GM21576 (cell line): Measurements from ENCODE around the gene NRXN3.

ENCODE experiments used
- ATAC-seq: cut with Tn5 transposase; IDR thresholded peaks from one replicate; pipeline ENCODE4 v1.9.1; 2021; ENCODE audit warnings: mild to moderate bottlenecking, moderate library complexity; ENCODE audit not compliant: unreplicated experiment

Gene NRXN3

DNA sequence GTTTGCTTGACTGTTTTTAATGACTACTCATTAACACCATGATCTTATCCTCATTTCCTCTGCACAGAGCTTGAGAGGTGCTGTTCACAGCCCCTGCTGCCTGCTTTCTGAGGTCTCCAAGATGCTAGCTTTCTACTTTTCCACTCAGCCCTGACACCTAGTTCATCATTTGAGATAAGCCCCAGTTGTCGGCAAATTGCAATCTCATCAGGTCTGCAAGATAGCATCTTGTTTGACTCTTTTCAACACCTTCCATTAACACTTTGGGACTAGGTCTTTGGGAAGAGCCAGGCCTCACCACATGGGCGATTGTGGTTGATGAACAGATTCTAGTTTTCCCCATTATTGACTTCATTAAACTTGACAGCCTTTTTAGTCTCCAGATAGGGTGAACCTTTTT, 1136.4 kb downstream of the NRXN3 start:
- ATAC-seq = no peak

DNA sequence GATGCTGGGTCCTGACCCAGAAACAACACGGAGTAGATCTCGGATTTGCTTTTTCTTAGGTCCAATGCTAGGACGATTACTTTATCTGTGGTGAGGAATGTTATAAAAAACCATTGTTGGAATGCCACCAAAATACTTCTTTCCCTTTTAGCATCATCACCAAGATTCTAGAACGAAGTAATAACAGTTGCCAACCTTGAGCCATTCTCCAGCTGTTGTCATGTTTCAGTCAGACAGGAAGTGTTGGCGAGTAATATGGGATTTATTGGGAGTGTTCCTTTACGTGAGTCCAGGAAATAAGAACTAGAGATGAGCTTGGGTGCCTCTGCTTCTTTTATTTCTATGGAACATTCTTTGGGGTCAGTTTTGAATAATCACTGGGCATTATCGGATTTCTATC, 1148.2 kb downstream of the NRXN3 start:
- no peak for ATAC-seq

DNA sequence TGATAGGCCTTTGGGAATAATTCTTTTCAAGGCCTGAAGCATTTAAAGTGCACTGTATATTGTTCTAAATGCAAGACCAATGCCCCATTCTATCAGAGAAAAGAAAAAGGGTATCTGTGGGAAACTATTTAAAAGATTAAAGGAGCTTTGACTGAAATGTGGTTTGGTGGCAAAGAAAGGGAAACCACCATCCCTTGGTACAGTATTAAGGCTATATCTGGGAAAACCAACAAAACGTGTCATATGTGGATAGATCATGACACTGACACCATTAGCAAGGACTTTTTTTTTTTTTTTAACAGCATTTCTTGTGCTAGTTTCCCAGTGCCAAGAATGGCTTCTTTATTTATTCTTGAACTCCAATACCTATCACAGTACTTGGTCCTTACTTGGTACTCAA, 1150.4 kb downstream of the NRXN3 start:
- no peak for ATAC-seq

DNA sequence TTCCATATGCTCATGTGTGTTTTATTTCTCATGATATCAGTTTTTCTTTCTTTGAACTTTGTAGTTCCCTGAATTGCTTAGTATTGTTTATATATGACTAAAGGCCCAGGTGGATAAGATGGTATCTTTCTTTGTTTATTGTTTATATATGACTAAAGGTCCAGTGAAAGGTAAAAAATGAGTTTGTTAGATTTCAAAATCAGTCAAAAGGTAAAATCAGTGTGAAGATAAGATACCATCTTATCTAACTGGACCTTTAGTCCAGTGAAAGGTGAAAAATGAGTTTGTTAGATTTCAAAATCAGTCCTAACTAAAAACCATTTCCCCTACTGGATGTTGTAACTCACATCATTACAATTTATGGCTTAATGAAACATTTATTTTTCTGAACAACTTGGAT, 1150.9 kb downstream of the NRXN3 start:
- ATAC-seq = no peak

DNA sequence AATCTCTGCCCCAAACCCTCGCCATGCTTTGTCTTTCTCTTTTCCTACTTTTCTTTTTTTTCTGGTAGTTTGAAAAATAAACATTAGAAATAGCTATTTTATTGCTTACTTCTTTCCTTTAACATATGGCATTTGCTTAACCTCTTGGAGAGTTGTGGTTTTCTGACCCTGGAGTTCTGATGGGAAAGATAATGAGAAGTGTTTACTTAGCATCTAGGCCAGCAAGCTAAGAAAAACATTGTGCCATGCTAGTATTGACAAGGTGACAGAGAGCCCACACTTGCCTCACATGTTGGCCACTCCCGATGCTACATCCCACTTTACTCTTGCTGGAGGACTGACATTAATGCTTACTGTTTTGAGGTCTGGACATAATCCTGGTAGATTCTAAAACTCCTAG, 1154.9 kb downstream of the NRXN3 start:
- no peak for ATAC-seq

DNA sequence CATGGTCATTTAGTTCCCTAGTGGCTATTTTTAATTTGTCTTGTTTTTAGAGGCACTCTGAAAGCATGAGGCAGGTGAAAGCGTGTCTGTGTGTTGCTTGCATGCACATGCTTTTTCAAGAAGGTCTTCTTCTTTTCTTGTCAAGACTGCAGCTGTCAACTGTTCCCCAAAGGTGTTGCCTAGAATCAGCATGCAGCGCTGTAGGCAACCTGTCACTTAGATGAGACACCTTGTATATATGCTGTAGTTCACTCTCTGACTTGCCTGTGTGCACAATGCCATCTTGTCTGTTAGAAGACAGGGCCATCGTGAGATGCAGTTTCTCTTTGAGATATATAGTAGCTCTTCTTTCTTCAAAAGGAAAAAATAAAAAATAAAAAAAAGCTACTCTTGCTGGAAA, 1155.4 kb downstream of the NRXN3 start:
- no peak for ATAC-seq

DNA sequence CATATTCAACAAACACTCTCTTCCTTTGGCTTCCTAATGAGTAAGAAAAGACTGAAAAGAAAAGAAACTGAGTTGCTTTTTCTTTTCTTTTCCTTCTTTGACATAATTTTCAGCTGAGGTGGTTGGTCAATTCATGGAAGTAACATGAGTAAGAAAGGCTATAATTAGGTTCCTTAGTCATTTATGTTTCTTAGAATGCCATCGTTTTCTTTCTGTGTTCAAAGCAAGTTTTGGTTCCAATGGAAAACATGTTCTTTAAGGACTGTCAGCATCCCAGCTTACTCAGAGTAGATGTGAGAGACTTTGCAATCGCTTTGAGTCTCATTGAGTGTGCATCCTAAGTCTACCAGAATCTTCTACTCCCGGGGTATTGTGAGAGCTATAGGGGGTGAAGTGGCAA, 1158.7 kb downstream of the NRXN3 start:
- no peak for ATAC-seq

DNA sequence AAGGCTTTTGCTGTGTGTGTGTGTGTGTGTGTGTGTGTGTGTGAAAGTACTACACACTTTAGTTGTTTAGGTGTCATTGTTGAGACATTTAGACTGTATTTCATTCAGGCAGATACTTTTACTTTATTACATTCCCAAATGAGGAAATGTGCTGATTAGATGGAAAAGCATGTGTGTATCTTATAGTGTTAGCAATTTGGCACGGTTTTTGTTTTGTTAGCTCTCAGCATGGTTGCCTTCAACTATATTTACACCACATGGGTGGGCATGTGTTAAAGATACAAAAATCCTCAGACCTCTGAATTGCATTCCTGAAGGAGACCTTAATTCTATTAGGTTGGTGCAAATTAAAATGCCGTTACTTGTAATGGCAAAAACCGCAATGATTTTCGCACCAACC, 1161.7 kb downstream of the NRXN3 start:
- ATAC-seq = no peak

DNA sequence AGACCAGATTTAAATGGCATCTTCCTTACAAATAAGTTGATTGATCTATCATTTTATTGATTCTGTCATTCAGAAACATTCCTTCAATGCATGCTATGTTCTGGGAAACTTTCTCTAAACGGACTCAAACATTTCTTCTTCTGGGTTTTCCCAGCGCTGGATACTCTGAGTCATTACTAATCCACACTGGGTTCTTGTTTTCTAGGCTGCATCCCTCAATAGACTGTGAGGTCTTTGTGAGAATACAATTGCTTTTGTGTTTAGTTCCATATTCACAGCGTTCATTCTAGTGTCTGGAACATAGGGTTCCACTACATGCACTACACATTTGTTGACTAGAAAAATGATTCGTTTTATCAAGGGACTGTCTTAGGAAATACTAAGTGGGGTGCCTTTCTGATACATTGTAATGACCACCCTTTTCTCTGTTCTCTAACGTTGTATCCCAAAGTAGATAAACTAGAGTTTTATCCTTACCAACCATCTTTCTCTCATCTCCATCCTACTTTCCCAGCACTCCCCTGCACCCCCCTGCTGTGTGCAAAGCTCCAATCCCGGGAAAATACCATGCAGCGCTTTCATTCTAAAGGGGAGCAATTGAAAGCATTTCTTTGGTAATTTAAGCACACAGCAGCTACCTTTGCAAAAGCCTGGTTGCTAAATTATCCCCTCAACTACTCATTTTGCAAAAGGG, 1162.5 kb downstream of the NRXN3 start:
- ATAC-seq = no peak

DNA sequence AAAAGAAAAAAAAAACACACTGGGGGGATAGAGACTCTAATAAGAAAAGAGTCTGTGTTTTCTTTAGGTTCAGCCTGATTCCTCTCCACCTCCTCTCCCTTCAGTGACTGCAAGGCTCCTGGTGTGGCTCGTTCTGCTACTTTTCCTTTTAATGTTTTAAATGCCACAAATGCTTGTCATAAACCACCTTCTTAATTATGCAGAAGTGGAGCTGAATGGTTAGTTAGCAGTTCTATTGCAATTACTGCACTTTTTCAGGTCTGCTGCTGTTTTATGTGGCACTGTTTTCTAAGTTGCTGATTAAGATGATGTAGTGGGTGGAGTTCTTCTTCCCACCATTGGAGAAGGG, 1163.0 kb downstream of the NRXN3 start:
- no peak for ATAC-seq

DNA sequence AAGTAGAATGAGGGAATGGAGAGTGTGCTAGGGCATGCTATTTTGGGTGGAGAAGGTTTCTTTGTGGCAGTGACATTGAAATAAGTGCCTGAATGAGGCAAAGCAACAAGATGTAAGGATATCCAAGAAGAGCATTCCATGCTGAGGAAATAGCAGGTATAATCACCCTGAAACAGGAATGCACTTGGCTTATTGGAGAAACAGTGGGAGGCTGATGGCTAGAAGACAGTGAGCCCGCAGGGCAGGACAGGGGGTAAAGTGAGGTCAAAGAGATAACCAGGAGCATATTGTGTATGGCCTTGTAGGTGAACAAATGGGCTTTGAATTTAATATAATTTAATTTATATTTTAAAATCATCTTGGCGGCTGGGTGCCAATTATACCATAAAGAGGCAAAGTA, 1164.1 kb downstream of the NRXN3 start:
- no peak for ATAC-seq

DNA sequence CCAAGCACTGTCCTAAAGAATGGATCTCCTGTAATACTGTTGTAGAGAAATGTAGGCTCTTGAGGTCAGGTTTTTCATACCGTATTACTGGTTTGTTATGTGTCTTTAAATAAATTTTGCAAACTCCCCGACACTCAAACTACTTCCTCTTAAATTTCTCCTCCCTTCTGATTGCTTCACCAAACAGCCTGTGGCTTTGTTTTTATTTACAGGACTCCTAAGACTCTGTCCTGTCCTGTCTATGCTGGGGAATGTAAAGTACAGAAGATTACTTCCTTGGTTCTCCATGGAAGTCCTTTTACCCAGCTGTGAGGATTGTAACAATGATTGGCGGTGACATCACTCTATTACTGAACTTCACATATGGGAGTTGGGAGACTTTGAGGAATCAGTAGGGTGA, 1167.6 kb downstream of the NRXN3 start:
- no peak for ATAC-seq

DNA sequence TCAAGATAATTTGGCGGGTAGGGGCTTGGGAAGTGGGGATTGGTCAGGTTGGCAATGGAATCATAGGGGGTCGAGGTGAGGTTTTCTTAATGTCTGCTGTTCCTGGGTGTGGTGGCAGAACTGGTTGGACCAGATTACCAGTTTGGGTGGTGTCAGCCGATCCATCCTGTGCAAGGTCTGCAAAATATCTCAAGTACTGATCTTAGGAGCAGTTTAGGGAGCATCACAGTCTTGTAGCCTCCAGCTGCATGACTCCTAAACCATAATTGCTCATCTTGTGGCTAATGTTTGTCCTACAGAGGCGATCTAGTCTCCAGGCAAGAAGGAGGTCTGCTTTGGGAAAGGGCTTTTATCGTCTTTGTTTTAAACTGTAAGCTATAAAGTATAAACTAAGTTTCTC, 1172.8 kb downstream of the NRXN3 start:
- no peak for ATAC-seq

DNA sequence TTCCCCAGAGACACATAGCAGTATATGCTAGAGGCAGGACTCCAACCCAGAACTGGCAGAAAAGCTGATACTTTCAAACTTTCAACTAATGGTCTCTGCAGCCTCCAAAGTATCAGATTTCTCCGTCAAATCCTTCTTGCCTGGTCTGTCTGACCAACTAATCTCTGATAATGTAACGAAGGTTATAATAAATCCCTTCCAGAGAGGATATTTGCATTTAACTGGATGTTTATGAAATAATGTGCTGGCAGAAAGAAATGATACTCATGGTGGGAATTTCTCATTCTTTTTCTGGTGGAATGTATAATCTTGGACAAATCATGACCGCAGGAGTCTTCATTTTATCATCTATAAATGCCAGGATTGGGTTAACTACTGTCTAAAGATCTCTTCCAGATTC, 1180.8 kb downstream of the NRXN3 start:
- no peak for ATAC-seq

DNA sequence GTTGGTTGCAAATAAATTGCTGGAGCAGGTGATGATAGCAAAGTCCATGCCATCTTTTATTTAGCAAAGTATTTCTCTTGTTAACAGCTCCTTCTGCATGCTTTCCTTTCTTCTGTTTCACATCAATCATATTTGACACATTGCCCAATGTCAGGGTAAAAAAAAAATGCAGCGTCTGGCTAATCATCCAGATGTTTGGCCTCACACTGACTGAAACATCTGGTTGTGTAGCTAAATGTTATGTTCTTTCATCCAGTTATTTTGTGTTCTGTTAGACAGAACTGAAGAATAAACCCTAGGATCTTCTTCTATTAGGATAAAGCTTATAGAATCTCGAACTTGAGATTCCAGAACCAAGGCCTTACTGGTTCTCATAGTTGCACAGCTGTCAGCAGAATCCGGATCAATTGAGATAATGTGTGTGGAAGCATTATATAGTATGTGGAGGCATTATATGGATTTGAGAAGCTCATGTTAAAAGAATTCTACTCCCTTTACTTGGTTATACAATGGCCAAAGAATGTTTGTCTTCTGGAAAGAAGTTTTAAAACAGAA, 1182.0 kb downstream of the NRXN3 start:
- no peak for ATAC-seq

DNA sequence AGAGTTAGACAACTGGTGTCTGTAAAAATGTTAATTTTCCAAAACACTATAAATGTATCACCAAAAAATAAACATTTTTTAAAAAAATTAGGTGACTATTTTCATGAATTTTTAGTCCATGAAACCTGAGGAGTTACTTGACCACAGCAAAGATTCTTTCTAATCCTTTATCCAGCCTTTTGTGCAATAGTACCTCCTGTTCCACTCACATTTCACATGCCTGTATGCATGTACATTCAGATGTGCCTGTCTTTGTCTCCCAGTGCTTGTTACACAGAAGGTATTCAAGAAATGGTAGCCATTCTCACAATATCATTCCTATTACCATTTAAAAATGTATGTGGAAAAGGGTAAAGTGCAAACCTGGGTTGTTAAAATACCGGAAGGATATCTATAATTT, 1184.2 kb downstream of the NRXN3 start:
- no peak for ATAC-seq

DNA sequence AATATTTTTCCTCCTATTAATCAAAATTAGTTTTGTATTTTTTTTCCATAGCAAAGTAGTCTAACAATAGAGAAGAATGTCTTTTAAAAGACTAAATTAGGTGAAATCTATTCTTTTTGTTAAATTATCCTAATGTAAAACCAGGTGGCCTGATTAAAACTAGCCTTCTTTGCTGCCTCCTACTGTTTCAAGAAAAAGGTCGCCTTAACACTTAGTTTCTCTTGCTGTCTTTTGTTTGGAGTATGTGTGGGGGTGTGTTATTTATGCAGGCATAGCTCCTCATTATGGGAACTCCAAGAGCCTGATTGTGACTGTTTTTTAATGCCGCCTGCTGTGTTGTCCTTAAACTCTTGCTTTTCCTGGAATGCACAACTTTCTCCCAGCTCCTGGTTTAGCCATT, 1185.9 kb downstream of the NRXN3 start:
- no peak for ATAC-seq

DNA sequence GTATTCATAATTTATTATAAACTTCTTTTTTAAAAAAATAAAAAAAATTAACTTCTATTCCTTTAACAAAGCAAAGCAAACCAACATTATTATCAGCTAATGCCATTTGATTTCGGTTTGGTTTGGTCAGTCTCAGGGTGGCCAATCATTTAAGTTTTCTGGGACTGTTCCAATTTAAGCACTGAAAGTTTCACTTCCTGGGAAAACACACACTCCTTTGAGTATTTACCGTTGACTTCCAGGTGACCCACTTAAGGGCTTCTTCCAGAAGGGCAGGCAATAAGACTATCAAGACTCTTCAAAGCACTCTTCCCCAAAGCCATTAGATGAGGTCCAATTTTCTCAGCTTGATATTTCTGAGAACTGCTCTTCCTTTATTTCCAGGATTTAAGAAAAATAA, 1187.1 kb downstream of the NRXN3 start:
- no peak for ATAC-seq

DNA sequence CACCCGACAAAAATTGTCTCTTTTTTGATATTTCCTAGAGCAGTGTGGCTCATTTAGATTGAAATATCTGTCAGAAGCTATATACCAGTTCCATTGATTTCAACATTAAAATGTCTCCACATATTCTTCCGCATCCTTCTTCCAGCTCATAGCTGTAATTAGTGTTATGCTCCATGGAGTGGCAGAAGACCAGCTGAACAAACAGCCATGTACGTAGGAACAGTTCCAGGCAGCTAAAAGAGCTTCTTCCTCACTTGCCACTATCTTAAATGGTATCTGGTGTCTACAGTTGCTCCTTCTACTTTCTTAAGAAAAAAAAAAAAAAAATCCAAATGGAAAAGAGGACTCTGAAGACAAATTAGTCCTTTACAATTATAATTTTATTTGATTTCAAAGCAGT, 1193.1 kb downstream of the NRXN3 start:
- no peak for ATAC-seq

DNA sequence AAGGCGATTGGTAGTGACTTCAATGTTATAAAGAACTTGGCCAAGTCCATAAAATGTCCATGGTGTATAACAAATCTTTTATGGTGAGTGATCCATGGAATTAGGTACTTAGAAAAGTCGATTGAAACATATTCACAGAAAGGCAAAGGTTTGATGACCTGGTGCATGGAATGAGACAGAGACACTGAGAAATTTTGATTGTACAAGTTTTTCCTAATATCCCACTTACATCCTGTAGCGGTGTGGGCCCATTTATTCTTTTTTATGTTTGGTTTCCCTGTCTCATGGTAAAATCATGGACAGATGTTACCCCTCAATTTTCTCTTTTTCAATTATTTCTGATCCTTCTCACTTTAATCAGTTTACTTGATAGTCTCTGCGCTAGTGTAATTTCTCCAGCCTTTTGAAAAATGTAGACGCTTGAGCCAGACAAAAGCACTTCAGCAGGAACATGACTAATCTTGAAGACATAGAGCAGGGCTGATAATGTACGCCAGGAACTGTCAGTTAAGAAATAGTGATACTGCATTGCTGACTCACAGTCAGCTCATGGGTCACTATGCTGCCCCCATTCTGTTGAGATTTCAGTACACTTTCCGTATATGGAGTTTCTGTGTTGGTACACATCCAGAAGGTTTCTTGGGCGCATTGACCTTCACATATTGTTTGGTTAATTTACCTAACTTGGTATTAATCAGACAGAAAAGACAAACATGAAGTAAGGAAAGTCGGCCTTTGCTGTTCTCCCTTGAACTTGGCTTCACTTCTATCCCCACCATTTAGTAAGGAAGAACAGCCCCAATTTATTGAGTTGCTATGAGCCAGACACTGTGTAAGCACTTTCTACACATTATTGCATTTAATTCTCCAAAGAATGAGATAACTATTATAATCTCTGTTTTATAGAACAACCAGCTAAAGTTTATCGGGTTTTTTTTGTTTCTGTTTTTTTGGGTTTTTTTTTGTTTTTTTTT, 1199.5 kb downstream of the NRXN3 start:
- ATAC-seq = no peak

DNA sequence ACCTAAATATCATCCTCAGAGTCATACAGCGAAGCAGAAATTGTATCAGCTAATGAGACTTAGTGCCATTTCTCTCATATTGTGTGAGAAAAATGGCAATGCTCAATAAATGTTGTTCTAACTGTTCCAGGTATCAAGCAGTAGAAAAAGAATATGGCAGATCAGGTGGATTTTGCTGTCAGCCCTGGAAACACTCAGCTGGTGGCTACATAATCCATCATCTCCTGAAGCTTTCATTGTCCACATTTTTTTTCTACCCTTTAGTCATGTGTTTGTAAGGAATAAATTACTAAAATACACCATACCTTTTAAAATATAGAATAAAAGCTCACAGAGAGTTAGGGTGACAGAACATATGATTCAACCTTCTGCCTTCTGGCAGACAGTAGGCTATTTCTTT, 1200.8 kb downstream of the NRXN3 start:
- ATAC-seq = no peak

DNA sequence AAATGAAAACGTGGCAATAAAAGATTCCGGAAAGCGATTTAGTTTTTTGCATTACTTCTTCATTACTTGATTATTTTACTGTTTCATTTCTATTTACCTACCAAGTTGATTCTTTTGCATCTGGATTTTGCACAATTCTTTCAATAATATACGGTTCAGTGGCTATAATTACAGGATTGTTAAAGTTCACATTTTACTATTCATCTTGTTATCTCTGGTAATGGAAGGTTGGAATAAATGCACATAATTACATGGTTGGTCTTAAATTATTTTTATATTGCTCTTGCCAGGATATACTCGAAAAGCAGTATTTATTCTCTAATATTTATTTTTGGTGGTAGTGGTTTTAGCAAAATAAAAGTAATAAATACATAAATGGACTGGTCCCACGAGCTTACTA, 1203.3 kb downstream of the NRXN3 start:
- no peak for ATAC-seq
